GM08714 (cell line): ENCODE results near the gene AGBL4.
"Not testable (repeated sequence)": the region's sequence is repeated elsewhere in the genome, so short reads cannot be mapped to it uniquely, and the experiment has no call there.

ENCODE experiments used
- H3K4me3 ChIP-seq: fragments of 200-500 bp; sonication (Bioruptor generic); 2 replicates; pipeline ENCODE4 v1.5.1; 2014; ENCODE audit warnings: mild to moderate bottlenecking, low read length, inconsistent platforms
- ZNF274 ChIP-seq: IDR thresholded peaks from 2 replicates; pipeline ENCODE4 v1.6.1; 2012; ENCODE audit warnings: mild to moderate bottlenecking, low read depth, low read length

The AGBL4 gene

DNA sequence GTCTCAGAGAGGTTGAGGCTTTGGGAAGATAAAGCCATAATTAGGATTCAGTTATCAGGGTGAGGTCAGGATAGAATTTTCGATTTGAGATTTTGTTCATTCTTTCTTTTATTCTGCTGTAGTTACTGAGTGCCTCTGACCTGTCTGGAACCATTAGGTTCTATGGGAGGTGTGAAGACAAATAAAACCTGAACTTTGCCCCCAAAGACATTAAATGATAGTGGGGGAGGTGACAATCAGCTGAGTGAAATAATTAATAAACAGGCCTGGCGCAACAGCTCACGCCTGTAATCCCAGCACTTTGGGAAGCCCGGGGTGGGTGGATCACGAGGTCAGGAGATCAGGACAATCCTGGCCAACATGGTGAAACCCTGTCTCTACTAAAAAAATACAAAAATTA, 1496.7 kb downstream of the AGBL4 start:
- no peak for TF ChIP-seq ZNF274
- H3K4me3 ChIP-seq: no peak overlapping the region

DNA sequence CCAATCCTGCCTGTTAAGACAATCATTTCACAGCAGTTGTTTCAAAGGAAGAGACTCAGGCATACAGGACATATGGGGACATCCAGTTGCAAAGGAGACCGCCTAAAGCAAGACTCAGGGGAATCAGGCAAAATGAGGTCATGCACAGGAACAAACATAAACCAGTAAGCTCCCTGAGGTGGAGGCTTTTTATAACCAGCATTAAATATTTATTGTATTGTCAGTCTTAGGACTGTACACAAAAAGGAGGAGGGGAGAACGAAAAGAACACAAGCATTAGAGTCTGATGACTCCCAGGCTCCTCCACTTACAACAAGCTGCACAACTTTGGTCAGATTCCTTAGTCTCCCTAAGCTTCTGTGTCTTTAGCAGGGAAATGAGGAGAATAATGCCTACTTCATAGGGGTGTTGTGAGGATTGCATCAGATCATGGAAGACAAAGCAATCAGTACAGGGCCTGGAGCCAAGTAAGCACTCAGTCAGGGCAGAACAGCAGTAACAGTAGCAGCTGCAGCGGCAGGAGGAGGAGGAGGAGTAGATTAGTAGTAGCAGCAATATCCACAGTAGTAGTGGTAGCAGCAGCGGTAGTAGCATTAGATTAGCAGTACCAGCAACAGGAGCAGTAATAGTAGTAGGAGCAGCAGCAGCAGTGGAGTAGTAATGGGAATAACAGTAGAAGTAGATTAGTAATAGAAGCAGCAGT, 1497.6 kb downstream of the AGBL4 start:
- no peak for TF ChIP-seq ZNF274
- H3K4me3 ChIP-seq: no peak overlapping the region

DNA sequence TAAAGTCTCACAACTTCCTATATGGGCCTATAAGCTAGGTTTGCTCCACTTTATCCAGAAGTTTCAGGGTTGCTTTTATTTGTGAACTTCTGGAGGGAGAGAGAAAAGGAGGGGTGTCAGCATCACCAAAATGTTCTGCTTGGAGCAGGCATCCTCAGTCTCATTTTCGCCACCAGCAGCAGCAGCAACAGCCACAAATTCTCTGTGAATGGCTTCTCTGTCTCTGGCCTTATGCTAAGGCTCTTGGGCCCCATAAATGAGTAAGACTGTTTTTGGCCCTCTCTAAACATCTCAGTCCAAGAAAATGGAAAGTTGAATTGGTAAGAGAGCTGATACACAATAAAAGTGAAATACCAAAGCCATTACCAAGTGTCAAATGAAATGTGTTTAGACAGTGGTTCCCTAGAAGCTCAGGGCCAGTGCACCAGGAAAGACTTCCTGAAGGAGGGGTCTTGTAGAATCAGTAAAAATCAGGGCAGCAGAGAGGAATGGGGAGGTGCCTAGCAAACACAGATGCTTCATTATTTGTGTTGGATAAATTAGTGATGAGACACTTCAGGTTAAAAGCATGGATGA, 1498.8 kb downstream of the AGBL4 start:
- no peak for TF ChIP-seq ZNF274

DNA sequence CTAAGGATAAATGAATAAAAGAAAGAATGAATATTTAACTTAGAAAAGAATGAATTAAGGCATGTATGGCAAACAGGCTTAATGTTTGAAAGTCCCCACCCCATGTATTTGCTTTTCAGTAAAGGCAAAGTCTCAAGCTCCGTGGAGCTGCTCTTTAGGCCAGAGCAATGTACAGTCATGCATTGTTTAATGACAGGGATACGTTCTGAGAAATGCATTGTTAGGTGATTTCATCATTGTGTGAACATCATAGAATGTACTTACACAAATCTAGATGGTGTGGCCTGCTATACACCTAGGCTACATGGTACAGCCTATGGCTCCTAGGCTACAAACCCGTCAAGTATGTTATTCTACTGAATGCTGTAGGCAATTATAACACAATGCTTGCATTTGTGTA, 1500.2 kb downstream of the AGBL4 start:
- no peak for TF ChIP-seq ZNF274
- no peak overlapping the region for H3K4me3 ChIP-seq

More for the DNA sequence above, 1498.8 kb downstream of the AGBL4 start:
- H3K4me3 ChIP-seq: no peak overlapping the region

DNA sequence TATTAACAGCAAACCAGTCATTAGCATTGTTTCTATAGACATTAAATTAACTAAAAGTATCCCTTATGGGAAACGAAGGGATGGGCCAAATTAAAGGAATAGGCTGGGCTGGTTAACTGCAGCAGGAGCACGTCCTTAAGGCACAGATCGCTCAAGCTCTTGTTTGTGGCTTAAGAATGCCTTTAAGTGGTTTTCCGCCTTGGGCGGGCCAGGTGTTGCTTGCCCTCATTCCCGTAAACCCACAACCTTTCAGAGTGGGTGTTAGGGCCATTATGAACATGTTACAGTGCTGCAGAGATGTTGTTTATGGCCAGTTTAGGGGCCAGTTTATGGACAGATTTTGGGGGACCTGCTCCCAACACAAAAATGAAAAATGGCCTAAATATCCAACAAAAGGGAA, 1503.9 kb downstream of the AGBL4 start:
- H3K4me3 ChIP-seq: not testable (repeated sequence)

DNA sequence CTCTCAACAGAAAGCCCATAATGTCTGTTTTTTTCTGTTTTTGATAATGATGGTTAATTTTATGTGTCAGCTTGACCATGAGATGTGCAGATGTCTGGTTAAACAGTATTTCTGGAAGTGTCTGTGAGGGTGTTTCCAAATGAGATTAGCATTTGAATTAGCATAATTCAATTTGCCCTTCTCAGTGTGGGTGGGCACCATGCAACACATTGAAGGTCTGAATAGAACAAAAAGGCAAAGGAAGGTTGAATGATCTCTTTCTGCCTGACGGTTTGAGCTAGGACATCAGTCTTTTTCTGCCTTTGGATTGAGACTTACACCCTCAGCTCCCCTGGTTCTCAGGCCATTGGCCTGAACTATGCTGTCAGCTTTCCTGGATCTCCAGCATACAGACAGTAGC, 1516.9 kb downstream of the AGBL4 start:
- no peak for TF ChIP-seq ZNF274
- H3K4me3 ChIP-seq: no peak overlapping the region

DNA sequence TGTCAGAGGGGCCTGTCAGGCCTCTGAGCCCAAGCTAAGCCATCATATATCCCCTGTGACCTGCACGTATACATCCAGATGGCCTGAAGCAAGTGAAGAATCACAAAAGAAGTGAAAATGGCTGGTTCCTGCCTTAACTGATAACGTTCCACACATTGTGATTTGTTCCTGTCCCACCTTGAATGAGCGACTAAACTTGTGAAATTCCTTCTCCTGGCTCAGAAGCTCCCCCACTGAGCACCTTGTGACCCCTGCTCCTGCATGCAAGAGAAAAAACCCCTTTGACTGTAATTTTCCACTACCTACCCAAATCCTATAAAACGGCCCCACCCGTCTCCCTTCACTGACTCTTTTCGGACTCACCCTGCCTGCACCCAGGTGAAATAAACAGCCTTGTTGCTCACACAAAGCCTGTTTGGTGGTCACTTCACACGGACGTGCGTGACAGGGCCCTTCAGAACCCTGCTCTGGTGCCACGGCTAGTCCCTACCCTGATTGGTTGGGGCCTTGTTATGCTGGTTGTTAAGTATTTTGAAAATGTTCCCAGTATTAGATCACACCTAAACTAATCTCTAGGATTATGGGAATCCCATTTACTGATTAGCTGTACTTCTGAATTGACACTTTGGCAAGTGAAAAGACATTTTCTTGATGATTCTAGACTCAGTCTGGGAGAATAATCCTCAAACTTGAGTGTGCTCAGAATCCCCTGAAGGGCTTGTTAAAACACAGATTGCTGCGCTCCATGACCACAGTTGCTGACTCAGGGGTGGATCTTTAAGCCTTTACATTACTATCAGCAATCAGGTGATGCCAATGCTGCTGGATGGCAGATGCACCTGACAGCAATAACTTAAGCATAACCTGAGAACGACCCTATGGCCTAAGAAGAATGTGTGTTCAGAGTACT, 1523.0 kb downstream of the AGBL4 start:
- TF ChIP-seq ZNF274: no peak

DNA sequence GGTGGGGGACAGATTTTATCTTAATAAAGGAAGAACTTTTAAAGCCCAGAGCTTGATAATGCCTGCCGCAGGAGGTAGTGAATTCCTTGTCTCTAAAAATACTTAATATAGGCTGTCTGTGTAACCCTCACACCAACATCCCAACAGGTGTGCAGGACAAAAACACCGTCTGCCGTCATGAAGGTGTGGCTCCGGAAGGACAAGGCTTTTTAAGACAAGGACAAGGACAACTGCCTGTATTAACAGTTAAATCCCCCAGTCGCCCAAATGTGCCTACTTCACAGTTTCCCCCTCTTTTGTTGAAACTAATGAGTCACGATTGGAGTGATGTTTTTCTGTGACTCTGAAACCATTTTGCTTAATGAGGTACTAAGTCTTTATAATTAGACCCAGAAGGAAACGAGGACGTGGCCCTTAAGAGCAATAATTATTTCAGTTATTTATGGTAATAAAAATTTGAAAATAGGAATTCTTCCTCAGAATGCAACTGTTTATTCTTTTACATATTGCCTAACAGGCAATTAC, 1524.5 kb downstream of the AGBL4 start:
- no peak overlapping the region for H3K4me3 ChIP-seq
- TF ChIP-seq ZNF274: no peak

More for the DNA sequence above, 1523.0 kb downstream of the AGBL4 start:
- no peak overlapping the region for H3K4me3 ChIP-seq

DNA sequence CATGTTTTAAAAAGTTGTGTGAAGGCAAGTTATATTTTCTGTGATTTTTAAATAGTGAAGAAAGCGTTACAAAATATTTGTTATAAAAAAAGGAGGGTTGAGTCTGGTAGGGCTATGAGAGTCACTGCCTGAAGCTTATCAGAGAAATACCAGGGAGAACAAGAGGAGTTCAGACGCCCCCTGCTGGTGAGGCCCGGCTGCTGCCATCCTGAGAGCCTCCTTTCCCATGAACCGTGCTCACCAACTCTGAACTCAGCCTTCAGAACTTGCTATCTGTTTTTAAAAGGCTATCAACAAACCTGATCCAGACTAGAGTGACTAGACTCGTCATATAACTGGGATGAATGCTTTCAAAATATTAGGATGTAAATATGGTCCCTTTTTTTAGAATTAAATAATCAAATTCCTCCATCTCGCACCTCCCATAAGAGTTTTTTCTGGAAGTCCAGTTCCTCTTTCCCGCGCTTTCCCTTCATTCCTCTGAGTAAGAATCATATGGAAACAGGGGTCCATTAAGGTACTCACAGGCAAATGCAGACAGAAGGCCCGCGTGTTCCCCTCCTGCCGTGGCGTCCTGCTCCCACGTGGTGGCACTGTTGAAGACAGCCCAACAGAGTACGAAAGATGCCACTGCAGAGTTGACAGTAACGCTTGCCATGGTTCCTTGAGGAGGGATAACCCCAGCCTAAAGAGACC, 1525.5 kb downstream of the AGBL4 start:
- H3K4me3 ChIP-seq: no peak overlapping the region
- TF ChIP-seq ZNF274: no peak

DNA sequence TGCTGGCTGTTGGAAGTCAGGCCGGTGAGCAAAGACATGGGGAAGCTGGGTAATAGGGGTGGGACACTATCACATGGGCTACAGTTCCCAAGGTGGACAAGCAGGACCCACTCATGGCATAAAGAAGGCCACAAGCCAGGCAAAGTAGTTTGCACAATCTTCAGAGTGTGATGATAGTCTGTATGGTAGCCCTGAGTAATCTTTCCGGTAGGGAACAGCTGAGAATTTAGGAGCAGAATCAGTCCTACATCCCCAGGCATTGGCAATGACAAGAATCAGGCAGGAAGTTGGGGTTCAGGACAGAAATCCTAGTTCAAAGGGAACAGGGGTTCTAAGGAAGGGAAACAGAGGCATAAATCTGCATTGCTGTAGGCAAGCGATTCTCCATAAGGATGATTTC, 1527.8 kb downstream of the AGBL4 start:
- no peak overlapping the region for H3K4me3 ChIP-seq
- TF ChIP-seq ZNF274: no peak

DNA sequence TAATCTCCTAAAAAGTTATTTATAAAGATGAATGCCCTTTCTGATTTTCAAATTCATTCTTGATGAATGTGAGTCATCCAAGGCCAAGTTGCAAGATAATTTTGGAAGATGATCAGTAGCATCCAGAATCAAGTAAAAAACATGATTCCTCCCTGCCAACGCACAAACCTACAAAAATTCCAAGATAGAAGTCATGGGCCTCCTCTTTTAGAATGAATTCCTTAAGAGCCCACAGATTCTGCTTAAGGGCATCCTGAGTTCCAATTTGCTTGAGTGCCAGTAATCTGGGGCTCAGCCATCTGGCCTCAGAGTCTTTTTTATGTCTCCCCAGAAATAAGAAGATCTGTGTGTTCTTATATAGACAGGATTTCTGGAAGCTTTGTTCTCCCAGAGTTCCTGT, 1528.6 kb downstream of the AGBL4 start:
- TF ChIP-seq ZNF274: no peak

DNA sequence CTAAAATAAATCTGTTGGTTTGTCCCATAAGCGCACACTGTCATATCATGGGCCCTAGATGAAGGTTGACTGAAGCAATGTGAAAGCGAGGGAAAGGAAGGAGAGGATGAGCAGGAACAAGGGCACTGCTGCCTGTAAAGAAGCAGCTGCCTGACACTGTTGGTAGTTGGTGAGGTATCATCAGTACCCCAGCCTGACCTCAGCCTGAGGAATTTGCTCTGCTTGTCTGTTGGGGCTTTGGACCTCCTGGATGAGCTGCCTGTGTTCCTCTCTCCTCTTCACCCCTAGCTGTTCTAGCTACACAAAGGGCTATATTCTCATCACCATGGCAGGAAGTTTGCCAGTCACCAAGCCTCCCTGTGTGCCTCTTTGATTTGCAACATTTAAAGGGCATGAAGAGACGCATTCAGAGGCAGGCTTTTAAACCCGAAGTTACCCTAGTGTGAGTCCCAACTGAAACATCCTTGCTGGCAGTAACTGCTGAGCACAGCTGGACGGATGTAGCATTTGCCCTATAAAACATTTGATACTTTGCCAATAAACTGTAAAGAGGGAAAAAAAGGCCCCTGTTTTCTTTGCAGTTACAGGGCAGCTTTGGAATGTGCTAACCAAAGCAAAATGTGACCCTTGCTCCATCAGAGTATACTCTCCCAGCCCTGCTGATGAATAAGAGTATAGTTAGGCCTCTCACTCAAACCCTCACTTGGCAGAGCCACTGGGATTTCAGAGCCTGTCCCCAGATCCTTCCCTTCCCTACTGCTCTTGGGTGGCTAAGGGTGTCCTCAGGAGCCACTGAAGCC, 1529.6 kb downstream of the AGBL4 start:
- no peak for TF ChIP-seq ZNF274

More for the DNA sequence above, 1528.6 kb downstream of the AGBL4 start:
- H3K4me3 ChIP-seq: no peak overlapping the region

DNA sequence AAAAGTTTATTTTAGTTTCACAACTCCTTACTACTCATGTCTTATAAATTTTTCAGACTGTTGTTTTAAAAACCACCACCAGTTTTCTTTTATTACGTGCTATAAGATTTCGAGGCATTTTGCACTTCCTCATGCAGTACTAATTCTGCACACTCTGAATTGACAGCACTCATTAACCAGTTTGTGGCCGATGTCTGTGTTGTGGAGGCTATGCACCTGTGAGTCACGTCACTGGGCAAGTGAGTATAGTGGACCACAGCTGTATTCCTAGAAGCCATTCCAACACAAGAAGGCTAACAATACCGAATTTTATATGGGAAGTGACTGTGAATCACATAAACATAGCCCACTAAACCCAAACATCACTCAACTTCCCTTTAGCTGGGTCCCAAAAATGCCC, 1530.7 kb downstream of the AGBL4 start:
- no peak overlapping the region for H3K4me3 ChIP-seq
- TF ChIP-seq ZNF274: no peak

More for the DNA sequence above, 1529.6 kb downstream of the AGBL4 start:
- H3K4me3 ChIP-seq: no peak overlapping the region

DNA sequence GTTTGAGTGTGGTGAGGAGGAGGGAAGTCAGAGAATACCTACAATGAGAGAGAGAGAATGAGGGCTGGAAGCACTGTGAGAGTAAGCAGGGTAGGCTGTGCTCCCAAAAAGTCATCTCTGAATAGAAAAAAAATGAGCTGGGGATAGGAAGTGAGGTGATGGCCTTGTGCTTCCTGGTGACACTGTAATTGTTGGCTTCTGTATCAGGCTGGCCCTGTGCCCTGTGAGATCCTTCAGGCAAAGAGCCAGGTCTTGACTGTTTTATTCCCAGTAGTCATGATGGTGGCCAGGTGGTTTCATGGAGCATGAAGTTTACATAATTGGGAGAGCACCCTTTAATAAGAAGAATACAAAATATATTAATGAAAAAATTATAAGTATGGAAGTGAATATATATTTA, 1531.4 kb downstream of the AGBL4 start:
- no peak for TF ChIP-seq ZNF274
- H3K4me3 ChIP-seq: no peak overlapping the region
